Thoracic aorta (tissue), 2 donors: ENCODE data around the gene KLF11. TPM values are rescaled to one million over a fixed set of nuclear protein-coding genes. Genes with fewer than 3 reads are reported as not detected.
A peak's percentile ranks its signal among the peaks of the same experiment; 100 is the strongest.
"Not testable (repeated sequence)": the region's sequence is repeated elsewhere in the genome, so short reads cannot be mapped to it uniquely, and the experiment has no call there.

ENCODE experiments used
- ATAC-seq: fragments of 150-250 bp; one replicate; pipeline ENCODE4 v1.8.0; 2017; ENCODE audit warnings: low read depth; ENCODE audit not compliant: insufficient number of reproducible peaks, low FRiP score
- DNase-seq: peaks from one replicate; pipeline ENCODE4 v3.0.0-alpha.2; 2020; ENCODE audit warnings: low spot score
- H3K27ac ChIP-seq, 2 donors: fragments of 200-600 bp; sonication (generic); 1 replicate in 1 of 2; 2 replicates in 1 of 2; pipeline ENCODE4 v1.5.1; 2016; ENCODE audit warnings: mild to moderate bottlenecking in 2 of 2, moderate library complexity in 2 of 2
- H3K27me3 ChIP-seq: fragments of 200-600 bp; sonication (generic); replicated peaks from 2 replicates; pipeline ENCODE4 v1.6.0; 2016; ENCODE audit warnings: mild to moderate bottlenecking; ENCODE audit not compliant: insufficient read depth
- H3K36me3 ChIP-seq: fragments of 200-600 bp; sonication (generic); one replicate; pipeline ENCODE4 v1.5.1; 2016
- H3K4me1 ChIP-seq, 2 donors: fragments of 200-600 bp; sonication (generic); 1 replicate in 1 of 2; 2 replicates in 1 of 2; pipeline versions ENCODE4 v1.5.1 to v1.6.0; 2016; ENCODE audit warnings: low read depth in 2 of 2, mild to moderate bottlenecking in 1 of 2; ENCODE audit not compliant: control insufficient read depth in 1 of 2
- H3K4me3 ChIP-seq: fragments of 200-600 bp; sonication (generic); 2 replicates; pipeline ENCODE4 v1.5.1; 2016; ENCODE audit warnings: mild to moderate bottlenecking
- H3K9me3 ChIP-seq: fragments of 200-600 bp; sonication (generic); 2 replicates; pipeline ENCODE4 v1.5.1; 2016
- total RNA-seq, 2 donors: library from RNA; depleted of rRNA; stranded (reverse); fragments of >200 nt; gene quantifications; one replicate each; pipeline versions ENCODE4 v1.1.0 to v1.2.3, GENCODE V29; 2016
- TF ChIP-seq, protein P1 (sequence below): fragments of 200-600 bp; sonication (generic); IDR thresholded peaks from one replicate; pipeline ENCODE4 v1.5.1; 2019; ENCODE audit warnings: antibody characterized with exemption

Gene KLF11
- total RNA-seq, 2 donors from 2014 or later, result 14.4 to 20.0 TPM

DNA sequence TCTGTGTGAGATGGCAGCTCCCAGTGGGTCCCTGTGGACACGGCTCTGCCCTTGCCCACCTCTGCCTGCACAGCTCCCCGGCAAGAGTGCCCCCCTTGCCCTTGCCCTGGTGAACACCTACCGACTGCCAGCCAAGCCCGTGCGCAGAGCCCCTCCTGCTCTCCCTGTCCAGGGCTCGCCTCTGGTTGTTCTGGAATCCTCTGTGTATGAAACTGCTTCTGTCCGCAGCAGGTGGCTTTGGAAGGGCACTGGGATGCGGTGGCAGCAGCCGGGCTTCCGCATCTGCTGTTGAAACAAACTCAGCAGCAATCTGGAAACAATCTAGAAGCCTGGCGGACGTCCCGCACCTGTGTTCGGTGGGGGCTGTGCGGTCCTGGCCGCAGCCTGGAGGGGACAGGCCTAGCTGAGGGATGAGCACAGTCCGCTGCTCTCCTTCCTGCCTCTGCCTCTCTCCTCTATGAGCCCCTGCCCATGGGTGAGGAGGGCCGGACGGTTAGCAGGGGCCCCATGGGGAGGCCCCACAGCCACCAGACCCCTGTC, 34.0 kb upstream of the KLF11 start:
- peaks cover 12 to 48% of the 10 kb centered on the region in 2 donors for H3K4me1 ChIP-seq
- H3K36me3 ChIP-seq, result no peaks in the 10 kb centered on the region
- peak overlapping the region; percentile 36 for H3K4me3 ChIP-seq
- H3K27me3 ChIP-seq, result no peaks in the 10 kb centered on the region
- no peaks in the 10 kb centered on the region for H3K9me3 ChIP-seq
- ATAC-seq (peak; percentile 7), DNase-seq (no peak)
- H3K27ac ChIP-seq, result peak overlapping the region in 1 of 2 donors; percentile 30
- TF ChIP-seq, protein P1, sequence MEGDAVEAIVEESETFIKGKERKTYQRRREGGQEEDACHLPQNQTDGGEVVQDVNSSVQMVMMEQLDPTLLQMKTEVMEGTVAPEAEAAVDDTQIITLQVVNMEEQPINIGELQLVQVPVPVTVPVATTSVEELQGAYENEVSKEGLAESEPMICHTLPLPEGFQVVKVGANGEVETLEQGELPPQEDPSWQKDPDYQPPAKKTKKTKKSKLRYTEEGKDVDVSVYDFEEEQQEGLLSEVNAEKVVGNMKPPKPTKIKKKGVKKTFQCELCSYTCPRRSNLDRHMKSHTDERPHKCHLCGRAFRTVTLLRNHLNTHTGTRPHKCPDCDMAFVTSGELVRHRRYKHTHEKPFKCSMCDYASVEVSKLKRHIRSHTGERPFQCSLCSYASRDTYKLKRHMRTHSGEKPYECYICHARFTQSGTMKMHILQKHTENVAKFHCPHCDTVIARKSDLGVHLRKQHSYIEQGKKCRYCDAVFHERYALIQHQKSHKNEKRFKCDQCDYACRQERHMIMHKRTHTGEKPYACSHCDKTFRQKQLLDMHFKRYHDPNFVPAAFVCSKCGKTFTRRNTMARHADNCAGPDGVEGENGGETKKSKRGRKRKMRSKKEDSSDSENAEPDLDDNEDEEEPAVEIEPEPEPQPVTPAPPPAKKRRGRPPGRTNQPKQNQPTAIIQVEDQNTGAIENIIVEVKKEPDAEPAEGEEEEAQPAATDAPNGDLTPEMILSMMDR, result no peak

DNA sequence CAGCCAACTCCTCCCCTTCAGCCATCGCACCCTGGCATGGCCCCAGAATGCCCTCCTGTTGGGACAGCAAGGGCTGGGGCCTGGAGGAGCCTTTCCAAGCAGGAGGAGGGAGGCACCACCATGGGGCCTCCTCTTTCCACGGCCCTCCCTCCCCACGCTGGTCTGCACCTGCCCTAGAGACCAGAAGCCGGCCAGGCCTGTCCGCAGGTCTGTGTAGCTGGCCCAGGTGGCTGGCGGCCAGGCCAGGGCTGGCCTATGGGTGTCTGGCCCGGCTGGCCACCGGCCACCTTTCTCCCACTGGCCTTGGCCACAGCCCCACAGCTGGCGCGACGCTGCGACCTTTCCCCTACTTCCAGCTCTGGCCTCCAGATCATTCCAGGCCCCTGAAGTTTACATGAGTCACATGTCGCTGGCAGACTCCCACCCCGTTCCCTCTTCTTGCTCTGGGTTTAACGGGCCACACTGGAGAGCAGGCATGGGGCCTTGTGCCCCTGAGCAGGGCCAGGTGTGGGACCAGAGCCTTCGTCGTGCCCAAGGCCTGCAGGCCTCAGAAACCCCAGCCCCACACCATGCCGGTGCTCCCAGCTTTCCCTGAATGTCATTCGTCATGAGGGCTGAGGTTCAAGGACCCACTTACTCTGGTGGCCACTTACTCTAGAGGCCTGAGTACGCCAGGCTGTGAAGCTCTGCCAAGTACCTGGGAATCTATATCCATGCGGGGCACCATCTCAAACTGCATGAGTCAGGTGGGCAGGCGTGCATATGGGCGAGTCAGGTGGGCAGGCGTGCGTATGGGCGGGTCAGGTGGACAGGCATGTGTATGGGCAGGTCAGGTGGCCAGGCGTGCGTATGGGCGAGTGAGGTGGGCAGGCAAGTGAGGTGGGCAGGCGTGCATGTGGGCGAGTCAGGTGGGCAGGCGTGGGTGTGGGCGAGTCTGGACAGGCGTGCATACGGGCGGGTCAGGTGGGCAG, 33.3 kb upstream of the KLF11 start:
- H3K27ac ChIP-seq, result peak overlapping the region; percentile 30 to 43
- no peaks in the 10 kb centered on the region for H3K9me3 ChIP-seq
- peak overlapping the region; percentile 36 for H3K4me3 ChIP-seq
- DNase-seq, result peak; percentile 73
- ATAC-seq, result peak; percentile 68
- H3K36me3 ChIP-seq, result no peaks in the 10 kb centered on the region
- TF ChIP-seq, protein P1, result no peak
- H3K27me3 ChIP-seq, result no peaks in the 10 kb centered on the region
- H3K4me1 ChIP-seq, result peaks cover 12 to 48% of the 10 kb centered on the region in 2 donors

DNA sequence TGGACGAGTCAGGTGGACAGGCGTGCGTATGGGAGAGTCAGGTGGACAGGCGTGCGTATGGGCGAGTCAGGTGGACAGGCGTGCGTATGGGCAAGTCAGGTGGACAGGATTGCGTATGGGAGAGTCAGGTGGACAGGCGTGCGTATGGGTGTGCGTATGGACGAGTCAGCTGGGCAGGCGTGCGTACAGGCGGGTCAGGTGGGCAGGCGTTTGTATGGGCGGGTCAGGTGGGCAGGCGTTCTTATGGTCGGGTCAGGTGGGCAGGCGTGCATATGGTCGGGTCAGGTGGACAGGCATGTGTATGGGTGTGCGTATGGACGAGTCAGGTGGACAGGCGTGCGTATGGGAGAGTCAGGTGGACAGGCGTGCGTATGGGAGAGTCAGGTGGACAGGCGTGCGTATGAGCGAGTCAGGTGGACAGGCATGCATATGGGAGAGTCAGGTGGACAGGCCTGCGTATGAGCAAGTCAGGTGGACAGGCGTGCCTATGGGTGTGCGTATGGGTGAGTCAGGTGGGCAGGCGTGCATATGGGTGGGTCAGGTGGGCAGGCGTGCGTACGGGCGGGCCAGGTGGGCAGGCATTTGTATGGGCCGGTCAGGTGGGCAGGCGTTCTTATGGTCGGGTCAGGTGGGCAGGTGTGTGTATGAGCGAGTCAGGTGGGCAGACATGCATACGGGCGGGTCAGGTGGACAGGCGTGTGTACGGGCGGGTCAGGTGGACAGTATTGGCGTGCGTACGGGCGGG, 32.3 kb upstream of the KLF11 start:
- H3K9me3 ChIP-seq, H3K4me3 ChIP-seq, H3K27me3 ChIP-seq, H3K27ac ChIP-seq, H3K36me3 ChIP-seq, ATAC-seq, DNase-seq: not testable (repeated sequence)
- H3K4me1 ChIP-seq, result peaks cover 12 to 46% of the 10 kb centered on the region in 2 donors

DNA sequence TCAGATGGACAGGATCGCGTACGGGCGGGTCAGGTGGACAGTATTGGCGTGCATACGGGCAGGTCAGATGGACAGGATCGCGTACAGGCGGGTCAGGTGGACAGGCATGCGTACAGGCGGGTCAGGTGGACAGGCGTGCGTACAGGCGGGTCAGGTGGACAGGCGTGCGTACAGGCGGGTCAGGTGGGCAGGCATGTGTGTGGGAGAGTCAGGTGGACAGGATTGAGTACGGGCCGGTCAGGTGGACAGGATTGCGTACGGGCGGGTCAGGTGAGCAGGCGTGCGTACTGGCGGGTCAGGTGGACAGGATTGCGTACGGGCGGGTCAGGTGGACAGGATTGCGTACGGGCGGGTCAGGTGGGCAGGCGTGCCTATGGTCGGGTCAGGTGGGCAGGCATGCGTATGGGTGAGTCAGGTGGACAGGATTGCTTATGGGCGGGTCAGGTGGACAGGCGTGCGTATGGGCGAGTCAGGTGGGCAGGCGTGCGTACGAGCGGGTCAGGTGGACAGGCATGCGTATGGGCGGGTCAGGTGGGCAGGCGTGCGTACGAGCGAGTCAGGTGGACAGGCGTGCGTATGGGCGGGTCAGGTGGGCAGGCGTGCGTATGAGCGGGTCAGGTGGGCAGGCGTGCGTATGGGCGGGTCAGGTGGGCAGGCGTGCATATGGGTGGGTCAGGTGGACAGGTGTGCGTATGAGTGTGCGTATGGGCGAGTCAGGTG, 31.6 kb upstream of the KLF11 start:
- H3K27ac ChIP-seq, H3K4me3 ChIP-seq, DNase-seq, ATAC-seq, H3K27me3 ChIP-seq, H3K9me3 ChIP-seq, H3K36me3 ChIP-seq: not testable (repeated sequence)
- peaks cover 12 to 38% of the 10 kb centered on the region in 2 donors for H3K4me1 ChIP-seq

DNA sequence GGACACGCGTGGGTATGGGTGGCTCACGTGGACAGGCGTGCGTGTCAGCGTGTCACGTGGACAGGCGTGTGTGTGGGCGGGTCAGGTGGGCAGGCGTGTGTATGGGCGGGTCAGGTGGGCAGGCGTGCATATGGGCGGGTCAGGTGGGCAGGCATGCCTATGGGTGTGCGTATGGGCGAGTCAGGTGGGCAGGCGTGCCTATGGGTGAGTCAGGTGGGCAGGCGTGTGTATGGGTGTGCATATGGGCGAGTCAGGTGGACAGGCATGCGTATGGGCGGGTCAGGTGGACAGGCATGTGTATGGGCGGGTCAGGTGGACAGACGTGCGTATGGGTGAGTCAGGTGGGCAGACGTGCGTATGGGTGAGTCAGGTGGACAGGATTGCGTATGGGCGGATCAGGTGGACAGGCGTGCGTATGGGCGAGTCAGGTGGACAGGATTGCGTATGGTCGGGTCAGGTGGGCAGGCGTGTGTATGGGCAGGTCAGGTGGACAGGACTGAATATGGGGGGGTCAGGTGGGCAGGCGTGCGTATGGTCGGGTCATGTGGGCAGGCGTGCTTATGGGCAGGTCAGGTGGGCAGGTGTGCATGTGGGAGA, 30.9 kb upstream of the KLF11 start:
- not testable (repeated sequence) for H3K4me3 ChIP-seq, H3K27me3 ChIP-seq, H3K36me3 ChIP-seq, H3K27ac ChIP-seq, H3K9me3 ChIP-seq, ATAC-seq, DNase-seq
- H3K4me1 ChIP-seq, result peaks cover 12 to 32% of the 10 kb centered on the region in 2 donors

DNA sequence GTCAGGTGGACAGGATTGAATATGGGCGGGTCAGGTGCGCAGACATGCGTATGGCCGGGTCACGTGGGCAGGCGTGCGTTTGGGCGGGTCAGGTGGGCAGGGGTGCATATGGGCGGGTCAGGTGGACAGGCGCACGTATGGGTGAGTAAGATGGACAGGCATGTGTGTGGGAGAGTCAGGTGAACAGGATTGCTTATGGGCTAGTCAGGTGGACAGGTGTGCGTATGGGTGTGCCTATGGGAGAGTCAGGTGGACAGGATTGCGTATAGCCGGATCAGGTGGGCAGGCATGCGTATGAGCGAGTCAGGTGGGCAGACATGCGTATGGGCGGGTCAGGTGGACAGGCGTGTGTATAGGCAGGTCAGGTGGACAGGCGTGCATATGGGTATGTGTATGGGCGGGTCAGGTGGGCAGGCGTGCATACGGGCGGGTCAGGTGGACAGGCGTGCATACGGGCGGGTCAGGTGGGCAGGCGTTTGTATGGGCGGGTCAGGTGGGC, 30.3 kb upstream of the KLF11 start:
- H3K36me3 ChIP-seq, result no peaks in the 10 kb centered on the region
- no peaks in the 10 kb centered on the region for H3K27me3 ChIP-seq
- DNase-seq (no peak), ATAC-seq (no peak)
- no peak overlapping the region for H3K27ac ChIP-seq
- TF ChIP-seq, protein P1, result no peak
- H3K4me3 ChIP-seq, result no peak overlapping the region
- peaks cover 12 to 27% of the 10 kb centered on the region in 2 donors for H3K4me1 ChIP-seq
- no peaks in the 10 kb centered on the region for H3K9me3 ChIP-seq

DNA sequence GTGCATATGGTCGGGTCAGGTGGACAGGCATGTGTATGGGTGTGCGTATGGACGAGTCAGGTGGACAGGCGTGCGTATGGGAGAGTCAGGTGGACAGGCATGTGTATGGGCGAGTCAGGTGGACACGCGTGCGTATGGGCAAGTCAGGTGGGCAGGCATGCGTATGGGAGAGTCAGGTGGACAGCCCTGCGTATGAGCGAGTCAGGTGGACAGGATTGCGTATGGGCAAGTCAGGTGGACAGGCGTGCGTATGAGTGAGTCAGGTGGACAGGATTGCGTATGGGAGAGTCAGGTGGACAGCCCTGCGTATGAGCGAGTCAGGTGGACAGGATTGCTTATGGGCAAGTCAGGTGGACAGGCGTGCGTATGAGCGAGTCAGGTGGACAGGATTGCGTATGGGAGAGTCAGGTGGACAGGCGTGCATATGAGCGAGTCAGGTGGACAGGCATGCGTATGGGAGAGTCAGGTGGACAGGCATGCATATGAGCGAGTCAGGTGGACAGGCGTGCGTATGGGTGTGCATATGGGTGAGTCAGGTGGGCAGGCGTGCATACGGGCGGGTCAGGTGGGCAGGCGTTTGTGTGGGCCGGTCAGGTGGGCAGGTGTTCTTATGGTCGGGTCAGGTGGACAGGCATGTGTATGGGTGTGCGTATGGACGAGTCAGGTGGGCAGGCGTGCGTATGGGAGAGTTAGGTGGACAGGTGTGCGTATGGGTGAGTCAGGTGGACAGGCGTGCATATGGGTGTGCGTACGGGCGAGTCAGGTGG, 29.5 kb upstream of the KLF11 start:
- H3K27ac ChIP-seq, H3K4me3 ChIP-seq, H3K9me3 ChIP-seq, DNase-seq, ATAC-seq, H3K27me3 ChIP-seq, H3K36me3 ChIP-seq: not testable (repeated sequence)
- peaks cover 12 to 19% of the 10 kb centered on the region in 2 donors for H3K4me1 ChIP-seq
